Measurements from ENCODE around the gene DEPDC5.

- TF ChIP-seq CTCF (conservative IDR thresholded peaks at IDR 0.05) (no peak), ZFX (IDR thresholded peaks at IDR 0.05) (no peak)
These were observed 27.1 kb upstream of the DEPDC5 start for GRCh38 chr22:31726692-31727091.

Data from C4-2B (cell line).